Type B pancreatic cell (in vitro differentiated cells): ENCODE data around the gene TCF12. TPM values are rescaled to one million over a fixed set of nuclear protein-coding genes. Genes with fewer than 3 reads are reported as not detected.

Experiments used
- DNase-seq: peaks from one replicate; pipeline ENCODE4 v3.0.0; 2021; ENCODE audit warnings: mixed read lengths; ENCODE audit not compliant: unreplicated experiment; ENCODE audit errors: extremely low spot score
- H3K27ac Mint-ChIP-seq: 2 replicates; pipeline ENCODE4 v1.8.0; 2021; ENCODE audit warnings: mild to moderate bottlenecking, mixed read lengths
- H3K27me3 Mint-ChIP-seq: 2 replicates; pipeline ENCODE4 v1.8.0; 2021; ENCODE audit warnings: mixed read lengths
- H3K36me3 Mint-ChIP-seq: 2 replicates; pipeline ENCODE4 v1.8.0; 2021; ENCODE audit warnings: mixed read lengths
- H3K4me1 Mint-ChIP-seq: one replicate; pipeline ENCODE4 v1.8.0; 2021; ENCODE audit warnings: mixed read lengths; ENCODE audit not compliant: unreplicated experiment
- H3K4me3 Mint-ChIP-seq: 2 replicates; pipeline ENCODE4 v1.8.0; 2021; ENCODE audit warnings: mild to moderate bottlenecking, mixed read lengths
- H3K9me3 Mint-ChIP-seq: 2 replicates; pipeline ENCODE4 v1.8.0; 2021; ENCODE audit warnings: mixed read lengths
- CTCF ChIP-seq: fragments of 200-600 bp; sonication (generic); conservative IDR thresholded peaks from 2 replicates; pipeline ENCODE4 v1.5.0; 2021; ENCODE audit warnings: antibody characterized with exemption, mild to moderate bottlenecking
- total RNA-seq: library from RNA; stranded (reverse); gene quantifications from 2 replicates; pipeline ENCODE4 v1.2.1, GENCODE V29; 2021; ENCODE audit warnings: low replicate concordance

TCF12 gene
- total RNA-seq, 1 donor from 2014 or later, result 153 TPM

DNA sequence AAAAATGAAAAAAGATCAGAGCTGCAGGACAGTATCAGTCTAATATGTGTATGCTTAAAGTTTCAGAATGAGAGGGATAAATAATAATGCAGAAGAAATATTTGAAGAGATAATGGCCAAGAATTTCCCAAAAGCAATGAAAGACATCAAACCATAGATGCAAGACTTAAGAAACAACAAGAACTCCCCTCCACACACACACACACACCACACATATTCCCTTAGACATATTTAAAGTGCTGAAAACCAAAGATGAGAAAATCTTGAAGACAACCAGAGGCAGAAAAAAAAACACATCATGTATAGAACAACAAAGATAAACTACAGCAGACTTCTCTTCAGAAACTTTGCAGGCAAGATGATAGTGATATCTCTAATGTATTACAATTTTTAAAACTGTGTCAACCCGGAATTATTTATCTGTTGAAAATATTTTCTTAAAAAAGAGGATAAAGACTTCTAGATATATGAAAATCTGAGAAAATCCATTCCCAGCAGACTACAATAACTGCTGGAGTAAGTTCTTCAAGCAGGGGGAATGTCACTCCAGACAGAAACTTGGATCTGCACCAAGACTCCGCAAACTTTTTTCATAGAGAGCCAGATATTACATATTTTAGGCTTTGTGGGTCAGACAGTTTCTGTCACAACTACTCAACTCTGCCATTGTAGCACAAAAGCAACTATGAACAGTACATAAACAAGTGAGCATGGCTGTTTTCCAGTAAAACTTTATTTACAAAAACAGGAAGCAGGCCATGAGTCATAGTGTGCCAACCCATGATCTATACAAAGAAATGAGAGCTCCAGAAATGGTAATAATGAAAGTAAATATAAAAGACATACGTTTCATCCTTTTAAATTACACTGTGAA lies 234.5 kb downstream of the TCF12 start:
- peaks cover 7% of the 10 kb centered on the region for H3K4me1 Mint-ChIP-seq
- DNase-seq, result no peak

GRCh38 chr15:57156210-57156884 lies 237.9 kb downstream of the TCF12 start:
- H3K4me1 Mint-ChIP-seq, result peaks cover 11% of the 10 kb centered on the region
- no peak for TF ChIP-seq CTCF
- no peaks in the 10 kb centered on the region for H3K27me3 Mint-ChIP-seq
- H3K4me3 Mint-ChIP-seq, result no peak overlapping the region
- peaks cover 7% of the 10 kb centered on the region for H3K9me3 Mint-ChIP-seq
- peaks cover 36% of the 10 kb centered on the region for H3K36me3 Mint-ChIP-seq
- H3K27ac Mint-ChIP-seq, result no peak overlapping the region
- no peak for DNase-seq

More for the DNA sequence above, 234.5 kb downstream of the TCF12 start:
- Mint-ChIP-seq H3K27me3 (no peaks in the 10 kb centered on the region), H3K9me3 (peaks cover 14% of the 10 kb centered on the region), H3K4me3 (no peak overlapping the region), H3K27ac (no peak overlapping the region), H3K36me3 (peaks cover 36% of the 10 kb centered on the region)
- TF ChIP-seq CTCF, result no peak

GRCh38 chr15:57158589-57158988 lies 240.1 kb downstream of the TCF12 start:
- no peak for TF ChIP-seq CTCF
- Mint-ChIP-seq H3K27me3 (no peaks in the 10 kb centered on the region), H3K4me3 (no peak overlapping the region), H3K9me3 (peaks cover 4% of the 10 kb centered on the region), H3K36me3 (peaks cover 19% of the 10 kb centered on the region), H3K27ac (no peak overlapping the region), H3K4me1 (peaks cover 11% of the 10 kb centered on the region)
- DNase-seq, result no peak

DNA sequence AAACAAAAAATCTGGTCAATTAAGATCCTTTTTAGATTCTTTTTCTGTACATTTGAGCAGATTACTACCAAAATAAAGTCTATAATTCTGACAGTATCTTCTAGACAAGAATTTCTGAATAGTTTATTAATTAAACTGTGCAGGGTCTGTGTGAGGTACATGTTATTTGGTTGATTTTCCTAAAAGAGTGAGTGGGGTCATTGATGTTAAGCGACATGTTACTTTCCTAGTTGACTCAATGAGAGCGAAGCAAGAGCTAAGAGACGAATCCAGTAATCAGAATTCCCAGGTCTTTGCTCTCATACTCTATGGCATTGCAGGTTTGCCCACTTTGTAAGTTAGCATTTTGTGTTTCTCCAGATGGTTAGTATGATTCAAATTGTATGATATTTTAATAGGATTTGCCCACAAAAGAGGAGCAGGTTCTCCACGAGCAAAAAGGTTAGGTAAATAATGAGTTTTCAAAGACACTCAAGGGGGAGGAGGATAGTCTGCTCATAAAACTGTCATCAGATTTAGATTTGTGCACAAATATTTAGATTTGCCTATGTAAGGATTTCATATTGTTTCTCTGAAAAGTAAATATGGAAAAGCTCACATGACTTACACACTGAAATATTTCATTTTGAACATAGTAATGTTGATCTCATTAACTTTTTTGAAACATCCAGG lies 240.7 kb downstream of the TCF12 start:
- Mint-ChIP-seq H3K4me3 (no peak overlapping the region), H3K27me3 (no peaks in the 10 kb centered on the region), H3K36me3 (peaks cover 21% of the 10 kb centered on the region), H3K4me1 (peaks cover 11% of the 10 kb centered on the region), H3K27ac (no peak overlapping the region), H3K9me3 (peaks cover 3% of the 10 kb centered on the region)
- DNase-seq, result no peak
- no peak for TF ChIP-seq CTCF

DNA sequence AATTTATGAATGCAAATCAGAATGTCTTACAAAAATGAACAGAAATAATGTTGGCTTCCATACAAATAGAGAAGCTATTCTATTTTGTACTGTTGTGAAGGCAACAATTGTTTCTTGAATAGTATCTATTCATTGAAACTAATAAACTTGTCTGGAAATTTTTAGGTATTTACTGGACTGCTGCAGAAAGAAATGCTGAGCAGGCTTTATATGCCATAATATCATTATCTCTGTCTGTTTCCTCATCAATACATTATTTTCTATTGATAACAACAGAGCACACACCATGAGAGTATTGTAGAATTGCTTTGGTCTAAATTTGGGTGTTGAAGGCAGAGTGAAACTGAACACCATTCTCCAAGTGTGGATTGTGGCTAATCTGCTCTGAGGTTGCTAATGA lies 241.3 kb downstream of the TCF12 start:
- H3K27ac Mint-ChIP-seq, result no peak overlapping the region
- DNase-seq, result no peak
- peaks cover 19% of the 10 kb centered on the region for H3K36me3 Mint-ChIP-seq
- no peaks in the 10 kb centered on the region for H3K27me3 Mint-ChIP-seq
- no peak for TF ChIP-seq CTCF
- peaks cover 11% of the 10 kb centered on the region for H3K4me1 Mint-ChIP-seq
- no peak overlapping the region for H3K4me3 Mint-ChIP-seq
- H3K9me3 Mint-ChIP-seq, result no peaks in the 10 kb centered on the region
